Esophagus (tissue), 2 donors: ENCODE data around the gene OR1D5. TPM values are rescaled to one million over a fixed set of nuclear protein-coding genes. Genes with fewer than 3 reads are reported as not detected.

ENCODE experiments used
- H3K27ac ChIP-seq, 2 donors: one replicate each; pipeline ENCODE4 v1.5.1; 2013; ENCODE audit warnings: low read depth in 2 of 2, mild to moderate bottlenecking in 2 of 2, inconsistent platforms in 1 of 2, low read length in 1 of 2, moderate library complexity in 1 of 2
- H3K27me3 ChIP-seq, 2 donors: one replicate each; pipeline ENCODE4 v1.6.1; 2013; ENCODE audit warnings: low read length in 2 of 2, control low read depth in 1 of 2, mild to moderate bottlenecking in 1 of 2; ENCODE audit not compliant: insufficient read depth in 2 of 2, control insufficient read depth in 1 of 2
- H3K36me3 ChIP-seq, 2 donors: one replicate each; pipeline ENCODE4 v1.6.1; 2013; ENCODE audit warnings: low read length in 1 of 2; ENCODE audit not compliant: control insufficient read depth in 2 of 2, insufficient read depth in 2 of 2
- H3K4me1 ChIP-seq, 2 donors: one replicate each; pipeline ENCODE4 v1.6.1; 2013; ENCODE audit warnings: low read length in 1 of 2; ENCODE audit not compliant: control insufficient read depth in 2 of 2, insufficient read depth in 2 of 2
- H3K4me3 ChIP-seq, 2 donors: one replicate each; pipeline ENCODE4 v1.5.1; 2013; ENCODE audit warnings: low read length in 2 of 2, mild to moderate bottlenecking in 2 of 2, low read depth in 1 of 2, moderate library complexity in 1 of 2
- H3K9me3 ChIP-seq, 2 donors: one replicate each; pipeline ENCODE4 v1.6.1; 2013; ENCODE audit warnings: mild to moderate bottlenecking in 2 of 2, low read depth in 1 of 2, low read length in 1 of 2, moderate library complexity in 1 of 2; ENCODE audit not compliant: control insufficient read depth in 2 of 2, insufficient read depth in 1 of 2
- WGBS, 2 donors: extraction: QIAGEN DNeasy Blood & Tissue Kit; methylation state at CpG; one replicate each; pipeline ENCODE4 v1.1.7; 2013; 5-methylcytosine and 5-hydroxymethylcytosine counted together
- polyA plus RNA-seq, 2 donors: library from polyadenylated mRNA; stranded (reverse); fragments of 200-250 nt; gene quantifications; one replicate each; pipeline ENCODE4 v1.2.3, GENCODE V29; 2013
- donor health status: healthy with polysubstance abuse.
- donor health status: Bipolar disorder and iron deficiency.

The OR1D5 gene
- polyA plus RNA-seq, 2 donors = not detected

DNA sequence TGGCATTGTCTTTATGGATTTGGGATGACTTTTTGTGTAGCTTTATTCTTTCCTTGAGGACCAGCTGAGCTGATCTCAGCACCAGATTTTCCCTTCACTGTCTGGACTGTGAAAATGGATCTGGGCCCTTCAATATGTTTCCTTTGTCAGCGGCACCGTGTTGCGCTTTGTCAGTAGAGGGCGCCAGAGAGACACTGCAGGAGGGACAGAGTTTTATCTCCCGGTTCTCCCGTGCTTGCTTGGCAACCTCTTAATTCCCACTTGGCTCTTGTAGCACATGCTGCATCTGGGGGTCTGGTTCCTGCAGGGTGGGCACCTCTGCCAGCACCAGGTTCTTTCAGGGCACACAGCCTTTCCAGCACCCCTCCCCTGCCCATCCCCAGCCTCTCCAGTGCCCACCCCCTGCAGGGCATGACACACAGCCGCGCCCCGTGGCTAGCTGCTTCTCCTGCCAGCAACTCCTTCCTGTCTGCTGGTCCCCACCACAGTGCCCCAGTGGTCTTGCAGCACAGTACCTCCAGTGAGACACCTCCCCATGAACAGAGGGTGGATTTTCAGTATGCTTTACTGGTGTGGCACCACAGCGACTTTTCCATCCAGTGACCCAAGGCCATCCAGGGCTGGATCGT is 19.6 kb downstream of the OR1D5 start:
- Histone ChIP-seq H3K36me3 (no peaks in the 10 kb centered on the region), H3K27me3 (no peaks in the 10 kb centered on the region), H3K27ac (no peak overlapping the region), H3K4me3 (no peak overlapping the region), H3K9me3 (peaks cover 6 to 7% of the 10 kb centered on the region in 2 donors), H3K4me1 (no peaks in the 10 kb centered on the region)
- WGBS, 2 donors = 66 to 69% methylated on average over 11 of the region's 11 CpGs

DNA sequence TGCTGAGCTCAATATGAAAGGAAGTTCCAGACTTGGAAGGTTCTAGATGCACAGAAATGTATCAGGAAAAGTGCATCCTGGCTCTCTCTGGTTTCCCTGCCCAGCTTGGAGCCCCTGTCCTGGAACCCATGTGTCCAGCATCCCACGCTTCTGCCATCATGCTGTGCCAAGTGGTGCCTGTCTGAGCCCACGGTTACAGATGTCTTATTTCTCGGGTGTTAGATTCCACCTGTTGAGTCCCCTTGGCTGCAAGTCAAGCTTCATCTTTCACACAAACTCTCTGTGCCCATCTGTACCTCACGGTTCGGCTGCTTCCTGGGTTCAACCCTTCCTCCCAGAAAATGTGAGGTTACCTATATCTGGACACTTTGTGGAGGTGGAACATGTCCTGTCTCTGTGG is 22.5 kb downstream of the OR1D5 start:
- 65 to 69% methylated on average over 5 of the region's 5 CpGs for WGBS, 2 donors
- peaks cover 6 to 7% of the 10 kb centered on the region in 2 donors for H3K9me3 ChIP-seq
- H3K27me3 ChIP-seq = no peaks in the 10 kb centered on the region
- no peak overlapping the region for H3K27ac ChIP-seq
- no peaks in the 10 kb centered on the region for H3K36me3 ChIP-seq
- no peaks in the 10 kb centered on the region for H3K4me1 ChIP-seq
- no peak overlapping the region for H3K4me3 ChIP-seq

DNA sequence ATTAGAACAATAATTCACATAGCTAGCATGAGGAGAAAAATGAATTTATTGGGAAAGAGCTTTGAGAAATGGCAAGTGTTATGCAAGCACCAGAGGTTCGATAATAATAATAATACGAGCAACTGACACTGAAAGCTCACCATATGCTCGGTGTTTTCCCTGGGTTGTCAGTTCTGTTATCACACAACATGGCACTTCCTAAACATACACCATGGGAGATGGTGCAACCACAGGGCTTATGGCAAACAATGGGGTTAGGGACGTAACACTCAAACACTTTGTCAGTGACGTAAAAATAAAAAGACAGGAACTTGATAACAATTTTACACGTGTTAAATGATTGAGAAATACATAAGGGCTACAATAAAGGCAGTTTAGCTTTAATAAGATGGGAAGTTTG is 23.7 kb downstream of the OR1D5 start:
- no peaks in the 10 kb centered on the region for H3K27me3 ChIP-seq
- H3K4me1 ChIP-seq = no peaks in the 10 kb centered on the region
- WGBS, 2 donors = 32 to 37% methylated on average over 6 of the region's 6 CpGs
- H3K36me3 ChIP-seq = no peaks in the 10 kb centered on the region
- H3K4me3 ChIP-seq = no peak overlapping the region
- H3K27ac ChIP-seq = no peak overlapping the region
- peaks cover 6 to 7% of the 10 kb centered on the region in 2 donors for H3K9me3 ChIP-seq

DNA sequence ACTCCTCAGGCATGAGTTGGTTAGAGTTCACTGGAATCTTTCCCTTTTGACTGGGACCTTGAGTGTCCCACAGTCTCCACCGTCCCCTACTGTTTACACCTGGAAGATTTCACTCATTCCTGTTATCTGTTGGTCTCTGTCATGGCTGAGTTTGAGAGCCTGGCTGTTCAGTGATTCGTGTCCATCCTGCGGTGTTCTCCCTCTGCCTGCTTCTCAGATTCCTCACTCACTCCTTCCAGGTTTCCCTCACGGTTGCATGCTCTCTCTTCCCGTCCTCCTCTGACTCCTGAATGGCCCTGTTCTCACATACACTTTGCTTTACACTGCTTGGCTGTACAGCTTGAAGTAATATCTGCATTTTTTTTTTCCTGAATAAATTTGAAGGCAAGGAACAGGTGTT is 24.5 kb downstream of the OR1D5 start:
- Histone ChIP-seq H3K36me3 (peaks cover 0 to 3% of the 10 kb centered on the region in 2 donors), H3K27me3 (no peaks in the 10 kb centered on the region), H3K4me3 (no peak overlapping the region), H3K27ac (no peak overlapping the region), H3K4me1 (no peaks in the 10 kb centered on the region), H3K9me3 (peaks cover 3 to 4% of the 10 kb centered on the region in 2 donors)
- 49 to 51% methylated on average over 5 of the region's 5 CpGs for WGBS, 2 donors

DNA sequence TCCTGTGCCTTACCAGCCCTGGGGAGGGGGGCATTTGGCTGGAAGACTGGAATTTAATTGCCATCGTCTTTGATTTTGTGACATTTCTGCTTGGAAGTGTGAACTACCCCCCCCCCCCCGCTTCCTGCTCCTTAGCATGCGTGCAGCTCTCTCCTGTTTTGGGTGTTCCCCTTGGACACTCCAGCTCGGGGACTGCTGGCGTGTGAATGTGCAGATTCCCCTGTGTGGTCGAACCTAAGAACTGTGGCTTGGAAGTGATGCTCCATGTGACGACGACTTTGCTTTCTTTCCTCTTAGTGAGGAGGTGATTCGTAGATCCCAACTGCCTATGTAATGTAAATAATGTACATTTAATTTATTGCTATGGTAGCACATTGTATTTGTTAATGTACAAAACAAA is 26.1 kb downstream of the OR1D5 start:
- no peak overlapping the region for H3K27ac ChIP-seq
- 66 to 68% methylated on average over 8 to 9 of the region's 9 CpGs for WGBS, 2 donors
- no peaks in the 10 kb centered on the region for H3K27me3 ChIP-seq
- H3K4me1 ChIP-seq = peaks cover 0 to 2% of the 10 kb centered on the region in 2 donors
- H3K9me3 ChIP-seq = no peaks in the 10 kb centered on the region
- H3K4me3 ChIP-seq = no peak overlapping the region
- H3K36me3 ChIP-seq = peaks cover 0 to 3% of the 10 kb centered on the region in 2 donors

DNA sequence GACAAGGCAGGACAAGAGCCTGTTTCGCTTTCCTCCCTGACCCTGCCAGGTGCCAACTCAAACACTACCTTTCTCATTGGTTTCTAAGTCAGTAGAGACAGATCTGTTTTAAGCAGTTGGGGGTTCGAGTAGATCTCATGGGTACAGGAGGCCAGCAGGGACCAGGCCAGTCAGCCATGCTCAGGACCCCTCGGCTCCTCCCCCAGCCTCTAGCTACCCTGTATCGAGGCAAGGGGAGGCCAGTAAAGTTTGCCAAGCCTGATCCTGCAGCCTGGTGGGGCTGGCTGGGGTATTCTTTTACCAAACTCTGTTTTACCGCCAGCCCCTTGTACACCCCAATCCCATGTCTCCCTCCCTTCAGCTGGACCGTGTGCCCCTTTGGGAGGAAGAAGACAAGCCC is 26.6 kb downstream of the OR1D5 start:
- H3K36me3 ChIP-seq = peaks cover 0 to 3% of the 10 kb centered on the region in 2 donors
- peaks cover 0 to 2% of the 10 kb centered on the region in 2 donors for H3K4me1 ChIP-seq
- no peak overlapping the region for H3K27ac ChIP-seq
- H3K4me3 ChIP-seq = no peak overlapping the region
- H3K9me3 ChIP-seq = no peaks in the 10 kb centered on the region
- no peaks in the 10 kb centered on the region for H3K27me3 ChIP-seq
- 82 to 83% methylated on average over 6 of the region's 6 CpGs for WGBS, 2 donors

DNA sequence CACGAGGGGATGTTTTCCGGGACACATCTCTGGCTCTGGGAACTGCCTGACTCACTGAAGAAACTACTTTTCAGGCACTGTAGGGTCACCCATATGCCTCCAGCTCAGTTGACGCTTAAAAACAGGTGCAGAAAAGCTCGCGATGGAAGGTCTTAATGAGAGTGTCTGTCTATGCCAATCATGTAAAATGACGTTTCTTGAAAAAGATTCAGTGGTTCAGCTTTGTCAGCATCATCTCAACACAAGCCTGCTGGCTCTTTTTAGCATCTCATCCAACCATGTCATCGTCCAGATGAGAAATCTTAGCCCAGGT is 27.5 kb downstream of the OR1D5 start:
- H3K27ac ChIP-seq = no peak overlapping the region
- H3K9me3 ChIP-seq = no peaks in the 10 kb centered on the region
- H3K4me1 ChIP-seq = peaks cover 0 to 2% of the 10 kb centered on the region in 2 donors
- peaks cover 0 to 3% of the 10 kb centered on the region in 2 donors for H3K36me3 ChIP-seq
- WGBS, 2 donors = 87 to 88% methylated on average over 7 of the region's 7 CpGs
- no peaks in the 10 kb centered on the region for H3K27me3 ChIP-seq
- no peak overlapping the region for H3K4me3 ChIP-seq

DNA sequence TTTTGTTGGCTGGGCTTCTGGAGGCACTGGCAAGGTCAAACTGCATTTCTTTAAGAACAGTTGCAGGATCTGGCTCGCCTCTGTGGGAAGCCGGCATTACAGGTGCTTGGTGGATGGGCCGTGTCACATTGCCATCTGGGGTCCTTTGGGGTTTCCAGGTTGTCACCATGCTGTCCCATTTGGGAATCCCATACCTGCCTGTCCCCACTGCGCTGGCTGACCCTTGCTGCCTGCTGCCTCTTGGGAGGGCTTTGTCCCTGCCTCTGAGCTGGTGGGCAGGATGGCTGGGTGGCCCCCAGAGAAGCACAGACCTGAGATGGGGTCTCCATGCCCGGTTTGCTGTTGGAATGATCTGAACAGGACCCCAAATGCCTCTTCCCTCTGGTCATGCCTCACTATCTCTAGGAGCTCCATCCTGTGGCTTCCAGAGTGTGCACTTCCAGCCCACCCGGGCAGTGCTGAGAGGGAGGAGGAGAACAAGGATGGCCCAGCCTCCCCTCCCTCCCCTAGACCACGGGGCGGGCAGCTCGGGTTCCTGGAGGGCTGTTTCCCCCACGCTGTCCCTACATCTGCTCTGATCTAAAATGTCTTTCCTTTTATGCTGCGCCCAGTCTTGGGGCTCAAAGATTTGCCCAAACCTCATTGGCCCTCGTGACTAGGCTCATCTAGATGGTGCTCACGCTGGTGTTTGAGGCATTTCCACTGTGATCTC is 28.0 kb downstream of the OR1D5 start:
- Histone ChIP-seq H3K27me3 (no peaks in the 10 kb centered on the region), H3K9me3 (no peaks in the 10 kb centered on the region), H3K4me1 (peaks cover 0 to 2% of the 10 kb centered on the region in 2 donors), H3K27ac (no peak overlapping the region), H3K4me3 (no peak overlapping the region), H3K36me3 (peaks cover 0 to 3% of the 10 kb centered on the region in 2 donors)
- WGBS, 2 donors = 81 to 84% methylated on average over 13 of the region's 13 CpGs

DNA sequence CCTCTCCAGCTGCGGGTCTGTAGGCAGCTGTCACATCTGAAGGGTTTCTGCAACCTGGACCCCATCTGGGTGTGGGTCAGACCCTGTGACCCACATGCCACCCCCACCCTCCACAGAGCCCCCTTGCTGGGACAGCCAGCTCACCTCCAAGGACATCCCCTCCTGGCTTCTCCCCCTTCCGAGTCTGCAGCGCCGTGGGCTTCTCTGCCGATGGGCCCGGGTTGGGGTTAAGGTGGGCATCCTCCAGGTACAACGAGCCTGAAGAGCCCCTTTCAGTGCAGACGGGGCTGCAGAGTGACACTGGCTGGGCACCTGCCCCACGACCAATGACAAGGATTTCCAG is 28.9 kb downstream of the OR1D5 start:
- 81 to 83% methylated on average over 8 to 9 of the region's 9 CpGs for WGBS, 2 donors

More for the DNA sequence above, 28.9 kb downstream of the OR1D5 start:
- Histone ChIP-seq H3K9me3 (no peaks in the 10 kb centered on the region), H3K27me3 (no peaks in the 10 kb centered on the region), H3K4me1 (peaks cover 0 to 2% of the 10 kb centered on the region in 2 donors), H3K36me3 (peaks cover 0 to 3% of the 10 kb centered on the region in 2 donors), H3K4me3 (no peak overlapping the region), H3K27ac (no peak overlapping the region)
